Upper lobe of left lung (tissue), 6 donors: Measurements from ENCODE around the gene TM4SF1. TPM values are rescaled to one million over a fixed set of nuclear protein-coding genes. Genes with fewer than 3 reads are reported as not detected.

ENCODE experiments used
- ATAC-seq, 2 donors: fragments of 200-7000 bp; cut with Tn5 transposase; one replicate each; pipeline ENCODE4 v1.9.1; 2022; ENCODE audit warnings: mild to moderate bottlenecking in 2 of 2, moderate library complexity in 2 of 2; ENCODE audit not compliant: low FRiP score in 2 of 2
- DNase-seq, 2 donors: peaks; one replicate each; pipeline ENCODE4 v3.0.0-alpha.2; 2019 to 2020
- H3K27ac ChIP-seq, 4 donors: fragments of 200-600 bp; sonication (generic); one replicate each; pipeline ENCODE4 v1.5.1; 2016 to 2019
- H3K27me3 ChIP-seq, 4 donors: fragments of 200-600 bp; sonication (generic); one replicate each; pipeline ENCODE4 v1.5.1; 2017 to 2019
- H3K36me3 ChIP-seq, 4 donors: fragments of 200-600 bp; sonication (generic); one replicate each; pipeline ENCODE4 v1.5.1; 2016 to 2019
- H3K4me1 ChIP-seq, 4 donors: fragments of 200-600 bp; sonication (generic); one replicate each; pipeline ENCODE4 v1.5.1; 2018 to 2019
- H3K4me3 ChIP-seq, 4 donors: fragments of 200-600 bp; sonication (generic); one replicate each; pipeline ENCODE4 v1.5.1; 2017 to 2019; ENCODE audit warnings: mild to moderate bottlenecking in 2 of 4, moderate library complexity in 1 of 4
- H3K9me3 ChIP-seq, 4 donors: fragments of 200-600 bp; sonication (generic); one replicate each; pipeline ENCODE4 v1.5.1; 2018 to 2019
- CTCF ChIP-seq, 6 experiments: fragments of 450-650 bp in 4 of 6; fragments of 200-600 bp in 2 of 6; sonication (generic) in 2 of 6; IDR thresholded peaks; one replicate each; pipeline ENCODE4 v1.5.1; 2016 to 2019; ENCODE audit warnings: antibody characterized with exemption in 6 of 6
- EP300 ChIP-seq, 4 donors: sonication (generic); formaldehyde crosslinking; IDR thresholded peaks; one replicate each; pipeline ENCODE4 v1.5.1; 2017; ENCODE audit warnings: antibody characterized with exemption in 4 of 4, control low read depth in 2 of 4
- POLR2A ChIP-seq, 4 donors: fragments of 450-650 bp; IDR thresholded peaks; one replicate each; pipeline ENCODE4 v1.5.1; 2016 to 2017; ENCODE audit warnings: antibody characterized with exemption in 4 of 4, mild to moderate bottlenecking in 2 of 4
- POLR2AphosphoS5 ChIP-seq, 2 donors: sonication (generic); formaldehyde crosslinking; IDR thresholded peaks; one replicate each; pipeline ENCODE4 v1.5.1; 2017; ENCODE audit warnings: antibody characterized with exemption in 2 of 2
- WGBS, 2 donors: methylation state at CpG; one replicate each; pipeline ENCODE4 v1.1.5; 2017 to 2018; 5-methylcytosine and 5-hydroxymethylcytosine counted together
- total RNA-seq, 6 donors: library from RNA; depleted of rRNA in 4 of 6; stranded (reverse); fragments of >200 nt in 4 of 6; gene quantifications; one replicate each; pipeline versions ENCODE4 v1.1.0 to v1.2.1, GENCODE V29; 2016 to 2021
- donor health status: DM: no; HTN: no; CAD: no; lungs with moderate emphysema.
- donor health status: DM: no; HTN: yes; CAD: no; lungs with severe emphysema.

TM4SF1 gene
- total RNA-seq, 6 donors from 2014 or later = 40.9 to 337 (median 197) TPM

DNA sequence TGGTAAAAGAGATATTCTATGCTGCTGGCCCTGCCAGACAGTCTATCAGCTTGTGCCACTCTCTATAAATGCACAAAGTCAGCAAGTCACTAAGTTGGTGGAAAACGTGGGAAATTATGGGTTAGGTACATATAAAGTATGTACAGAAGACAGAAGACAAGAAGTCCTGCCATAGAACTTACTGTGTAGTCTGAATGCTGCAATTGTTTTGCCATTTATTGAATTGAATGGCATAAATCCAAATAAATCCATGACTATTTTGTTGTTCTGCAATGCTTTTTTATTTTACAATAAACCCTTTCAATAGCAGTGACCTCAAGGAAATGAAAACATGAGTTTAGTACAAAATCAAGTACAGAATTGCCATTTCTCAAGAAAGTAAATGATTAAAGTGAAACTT lies 34.1 kb upstream of the TM4SF1 start:
- no peak for DNase-seq
- Histone ChIP-seq H3K4me1 (peaks cover 3 to 12% (median 6%) of the 10 kb centered on the region in 4 donors), H3K27me3 (no peaks in the 10 kb centered on the region), H3K4me3 (no peak overlapping the region), H3K36me3 (no peaks in the 10 kb centered on the region), H3K27ac (no peak overlapping the region), H3K9me3 (no peaks in the 10 kb centered on the region)
- ATAC-seq = no peak
- WGBS, 2 donors = 38 to 56% methylated on average over 1 of the region's 1 CpG
- no peak for TF ChIP-seq CTCF (IDR thresholded peaks at IDR 0.05)
- TF ChIP-seq POLR2AphosphoS5 (IDR thresholded peaks at IDR 0.05) = no peak
- no peak for TF ChIP-seq EP300 (IDR thresholded peaks at IDR 0.05)
- no peak for TF ChIP-seq POLR2A (IDR thresholded peaks at IDR 0.05)

- H3K36me3 ChIP-seq = no peaks in the 10 kb centered on the region
- ATAC-seq (no peak), DNase-seq (no peak)
- TF ChIP-seq EP300 (IDR thresholded peaks at IDR 0.05) (no peak), POLR2A (IDR thresholded peaks at IDR 0.05) (no peak)
- 94 to 100% methylated on average over 2 of the region's 2 CpGs for WGBS, 2 donors
- peaks cover 0 to 2% (median 1%) of the 10 kb centered on the region in 4 donors for H3K4me1 ChIP-seq
- no peaks in the 10 kb centered on the region for H3K27me3 ChIP-seq
- H3K4me3 ChIP-seq = no peak overlapping the region
- no peak overlapping the region for H3K27ac ChIP-seq
- no peaks in the 10 kb centered on the region for H3K9me3 ChIP-seq
These were observed 31.9 kb upstream of the TM4SF1 start for GRCh38 chr3:149409351-149409750.

DNA sequence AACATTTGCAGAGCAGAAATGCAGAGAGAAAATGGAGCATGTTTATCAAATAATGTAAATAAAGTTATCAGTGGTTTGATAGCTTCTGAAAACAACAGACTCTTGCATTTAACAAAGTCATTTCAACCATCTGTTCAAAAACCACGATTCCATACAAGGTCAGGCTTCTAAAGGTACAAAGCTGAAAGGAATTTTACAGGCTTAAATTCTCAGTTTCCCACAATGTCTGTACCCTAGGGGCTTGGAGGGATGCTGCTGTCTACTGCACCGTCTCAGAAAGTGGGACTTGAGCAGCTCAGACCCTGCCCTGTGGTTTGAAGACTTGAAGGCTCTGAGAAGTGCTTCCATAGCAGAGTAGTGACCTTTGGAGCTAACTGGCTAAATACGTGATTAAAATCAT lies 30.4 kb upstream of the TM4SF1 start:
- no peak for DNase-seq
- Histone ChIP-seq H3K27ac (no peak overlapping the region), H3K4me3 (no peak overlapping the region), H3K4me1 (no peaks in the 10 kb centered on the region), H3K36me3 (no peaks in the 10 kb centered on the region), H3K27me3 (no peaks in the 10 kb centered on the region), H3K9me3 (no peaks in the 10 kb centered on the region)
- WGBS, 2 donors = 49 to 54% methylated on average over 3 of the region's 3 CpGs
- TF ChIP-seq CTCF (IDR thresholded peaks at IDR 0.05) (no peak), POLR2AphosphoS5 (IDR thresholded peaks at IDR 0.05) (no peak), POLR2A (IDR thresholded peaks at IDR 0.05) (no peak), EP300 (IDR thresholded peaks at IDR 0.05) (no peak)
- ATAC-seq = no peak

DNA sequence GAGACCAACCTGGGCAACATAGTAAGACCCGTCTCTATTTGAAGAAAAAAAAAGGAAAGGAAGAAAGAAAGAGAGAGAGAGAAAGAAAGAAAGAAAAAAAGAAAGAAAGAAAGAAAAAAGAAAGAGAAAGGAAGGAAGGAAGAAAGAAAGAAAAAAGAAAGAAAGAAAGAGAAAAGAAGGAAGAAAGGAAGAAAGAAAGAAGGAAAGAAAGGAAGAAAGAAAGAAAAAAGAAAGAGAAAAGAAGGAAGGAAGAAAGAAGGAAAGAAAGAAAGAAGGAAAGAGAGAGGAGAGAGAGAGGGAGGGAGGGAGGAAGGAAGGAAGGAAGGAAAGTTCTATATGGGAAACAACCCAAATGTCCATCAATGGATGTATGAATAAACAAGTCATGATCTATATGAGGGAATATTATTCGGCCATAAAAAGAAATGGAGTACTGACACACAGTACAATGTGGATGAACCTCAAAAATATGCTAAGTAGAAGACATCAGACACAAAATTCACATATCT lies 28.8 kb upstream of the TM4SF1 start:
- WGBS, 2 donors = 75 to 96% methylated on average over 2 of the region's 2 CpGs
- TF ChIP-seq POLR2A (IDR thresholded peaks at IDR 0.05) (no peak), CTCF (IDR thresholded peaks at IDR 0.05) (no peak), POLR2AphosphoS5 (IDR thresholded peaks at IDR 0.05) (no peak), EP300 (IDR thresholded peaks at IDR 0.05) (no peak)
- H3K36me3 ChIP-seq = no peaks in the 10 kb centered on the region
- H3K4me1 ChIP-seq = peaks cover 7 to 13% (median 10%) of the 10 kb centered on the region in 4 donors
- H3K27me3 ChIP-seq = no peaks in the 10 kb centered on the region
- ATAC-seq = no peak
- no peak overlapping the region for H3K4me3 ChIP-seq
- DNase-seq = no peak
- H3K9me3 ChIP-seq = no peaks in the 10 kb centered on the region
- H3K27ac ChIP-seq = no peak overlapping the region

- DNase-seq (no peak), ATAC-seq (no peak)
- no peak for TF ChIP-seq POLR2A (IDR thresholded peaks at IDR 0.05)
- peak in 1 of 4 donors; percentile 18 for TF ChIP-seq EP300 (IDR thresholded peaks at IDR 0.05)
These were observed 26.0 kb upstream of the TM4SF1 start for GRCh38 chr3:149403443-149403842.

GRCh38 chr3:149402481-149402880 lies 25.0 kb upstream of the TM4SF1 start:
- ATAC-seq (no peak), DNase-seq (no peak)
- WGBS, 2 donors = 59 to 74% methylated on average over 3 of the region's 3 CpGs
- Histone ChIP-seq H3K27ac (peak overlapping the region; percentile 72 to 82 (median 77)), H3K4me3 (no peak overlapping the region), H3K4me1 (peaks cover 14 to 17% (median 16%) of the 10 kb centered on the region in 4 donors), H3K9me3 (no peaks in the 10 kb centered on the region), H3K27me3 (no peaks in the 10 kb centered on the region), H3K36me3 (no peaks in the 10 kb centered on the region)
- no peak for TF ChIP-seq POLR2A (IDR thresholded peaks at IDR 0.05)
- TF ChIP-seq POLR2AphosphoS5 (IDR thresholded peaks at IDR 0.05) = no peak
- no peak for TF ChIP-seq EP300 (IDR thresholded peaks at IDR 0.05)
- no peak for TF ChIP-seq CTCF (IDR thresholded peaks at IDR 0.05)

More at GRCh38 chr3:149403443-149403842, 26.0 kb upstream of the TM4SF1 start:
- Histone ChIP-seq H3K9me3 (no peaks in the 10 kb centered on the region), H3K4me1 (peaks cover 14 to 17% (median 16%) of the 10 kb centered on the region in 4 donors), H3K4me3 (no peak overlapping the region), H3K27me3 (no peaks in the 10 kb centered on the region), H3K36me3 (no peaks in the 10 kb centered on the region), H3K27ac (peak overlapping the region; percentile 72 to 82 (median 77))
- WGBS, 2 donors = 67 to 70% methylated on average over 2 of the region's 2 CpGs
